Caki2 (cell line): Measurements from ENCODE around the gene GABBR2. TPM values are rescaled to one million over a fixed set of nuclear protein-coding genes. Genes with fewer than 3 reads are reported as not detected.

Source experiments
- DNase-seq: peaks from one replicate; pipeline ENCODE4 v3.0.0-alpha.2; 2015; ENCODE audit warnings: low read depth
- in situ Hi-C: cut with HindIII; loops from 2 replicates; pipeline ENCODE4 v1.10.0; 2016; ENCODE audit warnings: low sequenced_read_pairs, low pct_unique_long_range_greater_than_20kb, mixed read lengths
- total RNA-seq: library from RNA; depleted of rRNA; stranded (reverse); fragments of >200 nt; shearing (Covaris generic); gene quantifications from 2 replicates; pipeline ENCODE4 v1.2.3, GENCODE V29; 2014; ENCODE audit warnings: low replicate concordance

Gene GABBR2
- total RNA-seq, 1 experiment from 2014 or later = 0.61 TPM

- DNase-seq = no peak
- in situ Hi-C loops = no loop called here
These were observed 253.2 kb downstream of the GABBR2 start for GRCh38 chr9:98455256-98456155.

DNA sequence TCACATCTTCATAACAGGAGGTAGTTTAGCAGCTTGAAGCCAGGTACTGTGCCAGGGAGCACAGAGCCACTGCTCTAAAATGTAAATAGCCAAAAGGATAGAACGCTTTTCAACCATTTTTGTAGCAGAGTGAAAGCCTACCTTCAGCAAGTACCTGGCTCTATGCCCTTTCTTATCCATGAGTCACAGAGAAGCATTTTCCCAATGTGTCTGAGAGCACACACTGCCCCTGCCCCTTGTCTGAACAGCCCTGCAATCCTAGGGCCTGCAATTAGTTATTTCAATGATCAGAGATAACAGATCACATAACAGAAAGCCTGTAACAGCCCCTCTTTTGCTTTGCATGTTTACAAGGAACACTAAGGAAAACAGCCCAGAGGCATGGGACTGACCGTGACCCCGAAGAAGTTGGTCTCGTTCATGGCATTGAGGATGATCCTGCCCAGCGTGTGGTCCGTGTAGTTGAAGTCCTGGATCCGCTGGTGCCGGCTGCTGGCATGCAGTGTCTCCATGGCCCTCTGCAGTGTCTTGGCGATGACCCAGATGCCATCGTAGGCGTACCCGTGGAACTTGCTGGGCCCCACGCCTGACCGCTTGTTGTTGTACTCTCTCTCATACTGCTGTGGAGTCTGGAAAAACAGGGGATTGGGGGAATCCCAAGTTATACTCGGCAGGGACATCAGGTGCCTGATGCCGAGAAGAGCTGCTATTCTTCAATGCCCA is 255.0 kb downstream of the GABBR2 start:
- in situ Hi-C loops = no loop called here
- no peak for DNase-seq

GRCh38 chr9:98451576-98451975 is 257.2 kb downstream of the GABBR2 start:
- in situ Hi-C loops = no loop called here
- no peak for DNase-seq

DNA sequence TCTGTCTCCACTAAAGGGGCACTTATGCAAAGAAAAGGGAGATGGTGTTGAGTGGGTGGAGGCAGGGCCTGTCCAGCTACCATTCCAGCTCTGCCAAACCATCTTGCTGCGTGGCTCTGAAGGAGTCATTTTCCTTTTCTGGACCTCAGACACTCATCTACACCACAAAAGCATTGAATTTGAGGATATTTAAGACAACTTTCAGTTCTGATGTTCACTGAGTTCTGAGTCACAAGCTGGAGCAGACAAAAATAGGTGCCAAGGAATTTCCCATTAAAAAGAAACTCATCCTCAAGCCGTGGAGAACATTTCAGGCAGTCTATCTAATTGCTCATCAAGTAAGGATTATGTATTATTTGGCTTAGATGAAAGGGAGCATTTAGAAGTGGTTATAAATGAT is 258.2 kb downstream of the GABBR2 start:
- in situ Hi-C loops = no loop called here
- no peak for DNase-seq

DNA sequence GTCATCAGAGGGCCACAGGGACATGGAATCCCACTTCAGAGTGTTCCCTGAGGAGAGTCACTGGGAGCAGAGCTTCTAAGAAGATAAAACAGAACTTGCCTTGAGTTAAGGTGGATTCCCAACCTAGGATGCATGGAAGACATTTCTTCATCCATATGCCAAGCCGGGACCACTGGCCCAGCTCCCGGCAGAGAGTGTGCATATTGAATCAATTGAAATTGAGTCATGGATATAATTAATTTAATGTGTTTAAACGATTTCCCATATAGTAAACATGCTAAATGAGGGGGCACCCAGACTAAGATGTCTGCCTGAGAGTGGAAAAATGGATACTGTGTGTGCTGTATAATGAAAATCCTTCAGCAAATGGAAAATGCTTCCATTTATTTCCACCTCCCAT is 258.9 kb downstream of the GABBR2 start:
- no peak for DNase-seq
- in situ Hi-C loops = no loop called here

GRCh38 chr9:98445576-98445975 is 263.2 kb downstream of the GABBR2 start:
- no peak for DNase-seq
- in situ Hi-C loops = no loop called here

DNA sequence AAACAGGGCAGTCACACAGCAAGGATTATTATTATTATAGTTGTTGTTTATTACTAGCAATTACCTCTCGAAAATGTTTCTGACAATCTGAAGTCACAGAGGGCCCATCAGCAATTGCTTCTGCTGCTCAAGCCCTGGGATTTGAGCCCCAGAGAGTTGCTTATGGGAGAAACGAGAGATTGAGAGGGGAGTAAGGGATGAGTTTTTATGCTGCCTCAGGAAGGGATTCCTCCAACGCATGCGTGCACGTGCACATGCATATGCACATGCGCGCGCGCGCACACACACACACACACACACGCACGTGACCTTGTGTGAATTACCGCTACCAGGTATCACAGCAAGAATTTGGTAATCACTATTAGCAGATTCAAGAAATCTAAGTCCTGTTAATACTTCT is 264.1 kb downstream of the GABBR2 start:
- in situ Hi-C loops = no loop called here
- no peak for DNase-seq

DNA sequence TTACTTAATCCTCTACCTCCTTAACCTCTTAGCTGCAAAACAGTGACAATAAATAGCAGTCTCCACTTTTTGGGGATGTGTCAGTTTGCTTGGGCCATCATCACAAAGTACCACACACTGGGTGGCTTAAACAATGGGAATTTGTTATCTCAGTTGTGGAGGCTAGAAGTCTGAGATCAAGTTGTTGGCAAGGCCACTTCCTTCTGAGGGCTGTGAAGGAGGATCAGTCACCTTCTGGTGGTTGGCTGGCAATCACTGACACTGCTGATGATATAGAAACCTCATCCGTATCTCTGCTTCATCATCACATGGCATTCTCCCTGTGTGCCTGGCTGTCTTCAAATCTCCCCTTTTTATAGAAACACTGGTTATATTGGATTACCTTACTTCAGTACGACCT is 266.2 kb downstream of the GABBR2 start:
- in situ Hi-C loops = no loop called here
- no peak for DNase-seq

DNA sequence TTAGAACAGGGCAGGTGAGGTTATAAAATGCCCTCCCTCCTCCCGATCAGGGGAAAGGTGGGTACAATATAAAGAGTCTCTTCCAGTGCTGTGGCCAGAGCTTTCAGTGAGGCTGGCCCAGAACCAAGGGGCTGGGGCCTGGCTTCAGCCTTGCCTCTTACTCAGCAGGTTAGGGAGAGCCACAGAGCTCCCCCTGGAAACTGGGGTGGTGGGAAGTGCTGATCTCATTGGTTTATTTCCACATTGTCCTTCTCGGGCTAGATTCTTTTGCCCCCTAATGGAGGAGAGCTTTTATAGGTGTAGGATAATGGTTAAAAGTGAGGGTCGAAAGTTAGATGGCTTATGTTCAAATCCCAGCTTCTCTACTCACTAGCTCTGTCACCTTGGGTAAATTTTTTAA is 266.6 kb downstream of the GABBR2 start:
- no peak for DNase-seq
- in situ Hi-C loops = no loop called here

- in situ Hi-C loops = no loop called here
These were observed 270.1 kb downstream of the GABBR2 start for GRCh38 chr9:98438666-98439065.

DNA sequence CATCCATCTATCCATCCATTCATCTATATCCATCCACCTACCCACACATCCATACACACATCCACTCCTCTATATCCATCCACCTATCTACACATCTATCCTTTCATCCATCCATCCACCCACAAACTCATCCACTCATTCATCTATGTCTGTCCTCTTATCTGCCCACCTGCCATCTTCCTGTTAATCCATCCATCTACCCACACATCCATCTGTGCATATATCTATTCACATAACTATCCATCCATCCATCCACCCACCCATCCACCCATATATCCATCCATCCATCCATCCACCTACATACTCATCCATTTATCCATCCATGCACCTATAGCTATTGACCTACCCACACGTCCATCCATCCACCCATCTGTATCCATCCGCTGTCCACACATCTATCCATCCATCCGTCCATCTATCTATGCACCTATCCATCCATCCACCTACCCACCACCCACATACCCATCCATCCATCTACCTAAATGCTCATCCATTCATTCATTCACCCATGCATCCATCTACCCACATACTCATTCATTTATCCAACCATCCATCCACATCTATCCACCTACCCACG is 271.2 kb downstream of the GABBR2 start:
- in situ Hi-C loops = no loop called here
- no peak for DNase-seq

More at GRCh38 chr9:98438666-98439065, 270.1 kb downstream of the GABBR2 start:
- no peak for DNase-seq

DNA sequence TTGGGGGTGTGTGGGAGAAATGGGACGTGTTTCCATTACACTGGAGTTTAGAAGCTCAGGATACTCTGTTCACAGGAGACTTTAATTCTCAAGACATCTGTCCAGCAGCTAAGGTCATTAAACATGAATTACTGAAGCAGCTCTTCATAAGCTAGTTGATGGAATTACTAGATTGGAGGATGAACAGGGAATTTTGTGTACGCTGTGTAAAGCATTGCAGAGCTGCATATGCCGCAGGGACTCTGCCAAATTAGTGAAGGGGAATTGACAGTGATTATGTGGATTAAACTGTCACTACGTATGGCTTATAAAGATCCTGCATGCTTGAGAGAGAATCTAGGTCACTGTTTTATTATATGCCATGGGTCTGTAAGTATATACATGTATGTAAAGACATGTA is 275.8 kb downstream of the GABBR2 start:
- in situ Hi-C loops = no loop called here
- no peak for DNase-seq

DNA sequence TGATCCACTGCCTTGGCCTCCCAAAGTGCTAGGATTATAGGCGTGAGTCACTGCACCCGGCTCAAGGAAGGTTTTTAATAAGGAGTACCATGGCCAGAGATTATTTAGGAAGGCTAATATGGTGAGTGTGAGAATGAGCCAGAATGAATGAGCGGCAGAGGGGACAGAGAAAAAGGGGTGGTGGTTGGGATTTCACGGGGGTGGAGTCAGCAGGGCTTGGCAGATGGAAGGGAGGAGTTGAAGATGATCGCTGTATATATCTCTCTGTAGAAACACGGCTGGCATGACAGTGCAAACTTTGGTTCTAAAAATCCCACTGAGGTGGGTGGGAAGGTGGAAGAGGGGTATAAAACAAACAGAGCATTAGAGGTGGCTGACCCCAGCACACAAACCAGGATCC is 276.6 kb downstream of the GABBR2 start:
- in situ Hi-C loops = no loop called here
- no peak for DNase-seq

- DNase-seq = no peak
- in situ Hi-C loops = no loop called here
These were observed 278.0 kb downstream of the GABBR2 start for GRCh38 chr9:98430535-98431292.

DNA sequence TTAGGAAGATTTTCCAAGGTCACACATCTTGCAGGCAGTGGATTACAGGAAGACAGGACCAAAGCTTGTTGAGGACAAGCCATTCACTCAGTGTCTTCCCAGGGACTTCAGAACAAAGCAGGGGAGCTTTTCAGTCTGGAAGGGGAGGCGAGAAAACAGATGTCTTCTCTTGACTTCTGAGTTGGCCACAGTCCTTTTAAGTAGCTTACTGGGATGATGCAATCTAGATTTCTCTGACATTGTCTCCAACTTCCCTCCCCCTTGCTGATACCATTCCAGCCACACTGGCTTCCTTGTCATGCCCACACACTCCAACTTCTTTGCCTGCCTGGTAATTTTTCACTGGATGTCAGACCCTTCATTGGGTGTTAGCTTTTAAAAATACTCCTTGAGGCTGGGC is 279.1 kb downstream of the GABBR2 start:
- in situ Hi-C loops = no loop called here
- peak; percentile 13 for DNase-seq

GRCh38 chr9:98428454-98428853 is 280.3 kb downstream of the GABBR2 start:
- in situ Hi-C loops = no loop called here
- no peak for DNase-seq

DNA sequence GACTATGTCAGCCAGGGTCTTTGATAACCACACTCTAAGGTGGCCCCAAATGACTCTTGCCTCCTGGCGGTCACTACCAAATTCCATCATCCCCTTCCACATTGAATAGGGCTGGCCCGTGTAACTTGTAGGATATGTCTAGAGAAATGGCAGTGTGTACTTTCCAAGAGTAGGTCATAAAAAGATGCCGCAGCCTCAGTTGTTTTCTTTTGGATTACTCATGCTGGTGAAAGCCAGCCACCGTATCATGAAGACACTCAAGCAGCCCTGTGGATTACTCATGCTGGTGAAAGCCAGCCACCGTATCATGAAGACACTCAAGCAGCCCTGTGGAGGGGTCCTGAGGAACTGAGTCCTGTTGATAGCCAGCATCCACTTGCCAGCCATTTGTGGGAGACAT is 281.2 kb downstream of the GABBR2 start:
- DNase-seq = peak; percentile 92
- in situ Hi-C loops = no loop called here

- no peak for DNase-seq
- in situ Hi-C loops = no loop called here
These were observed 283.7 kb downstream of the GABBR2 start for GRCh38 chr9:98425079-98425478.

DNA sequence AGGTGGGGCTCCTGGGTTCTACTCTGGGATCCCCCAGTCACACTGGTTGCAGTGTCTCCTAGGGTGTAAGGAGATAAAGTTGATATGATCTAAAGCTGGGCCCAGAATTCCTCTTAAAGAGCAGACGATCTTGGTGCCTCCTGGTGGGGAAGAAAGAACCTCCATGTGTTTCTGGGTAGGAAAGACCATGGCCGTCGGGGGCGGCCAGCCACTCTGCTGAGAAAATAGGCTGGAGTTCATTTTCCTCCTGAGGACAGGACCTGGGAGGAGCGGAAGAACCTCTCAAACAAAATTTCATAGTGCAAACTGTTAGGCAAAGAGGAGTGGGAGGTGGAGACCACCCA is 289.5 kb downstream of the GABBR2 start:
- in situ Hi-C loops = no loop called here
- DNase-seq = no peak
